Esophagus squamous epithelium (tissue), 5 donors: ENCODE data around the gene VEPH1. TPM values are rescaled to one million over a fixed set of nuclear protein-coding genes. Genes with fewer than 3 reads are reported as not detected.

Source experiments
- DNase-seq: peaks from one replicate; lab custom pipeline; 2025; lab: John Stamatoyannopoulos, UW
- H3K27ac ChIP-seq, 4 donors: fragments of 200-600 bp; sonication (generic); one replicate each; pipeline ENCODE4 v1.5.1; 2016 to 2019; ENCODE audit warnings: mild to moderate bottlenecking in 1 of 4
- H3K27me3 ChIP-seq, 4 donors: fragments of 200-600 bp; sonication (generic); 1 replicate in 3 of 4; 2 replicates in 1 of 4; pipeline versions ENCODE4 v1.5.1 to v1.6.0; 2017 to 2021; ENCODE audit warnings: antibody characterized with exemption in 1 of 4
- H3K36me3 ChIP-seq, 3 donors: fragments of 200-600 bp; sonication (generic); one replicate each; pipeline ENCODE4 v1.5.1; 2016 to 2019
- H3K4me1 ChIP-seq, 3 donors: fragments of 200-600 bp; sonication (generic); one replicate each; pipeline ENCODE4 v1.5.1; 2017 to 2019
- H3K4me3 ChIP-seq, 4 donors: fragments of 200-600 bp; sonication (generic); 1 replicate in 3 of 4; 2 replicates in 1 of 4; pipeline ENCODE4 v1.5.1; 2016 to 2019; ENCODE audit warnings: mild to moderate bottlenecking in 2 of 4, moderate library complexity in 1 of 4
- H3K9me3 ChIP-seq, 3 donors: fragments of 200-600 bp; sonication (generic); one replicate each; pipeline ENCODE4 v1.5.1; 2016 to 2019
- POLR2A ChIP-seq, 4 donors: fragments of 450-650 bp; IDR thresholded peaks; one replicate each; pipeline ENCODE4 v1.6.1; 2017; ENCODE audit warnings: antibody characterized with exemption in 4 of 4, mild to moderate bottlenecking in 4 of 4, moderate library complexity in 3 of 4
- WGBS, 2 donors: methylation state at CpG; one replicate each; pipeline ENCODE4 v1.1.5; 2018; 5-methylcytosine and 5-hydroxymethylcytosine counted together
- intact Hi-C: fragments of 100-400 bp; cut with DNase I; formaldehyde crosslinking; loops from one replicate; pipeline ENCODE4 v1.15.0; 2022
- total RNA-seq, 4 donors: library from RNA; depleted of rRNA; stranded (reverse); fragments of >200 nt; gene quantifications; one replicate each; pipeline ENCODE4 v1.1.0, GENCODE V29; 2016
- TF ChIP-seq, protein P1 (sequence below), 6 experiments: fragments of 450-650 bp in 4 of 6; fragments of 200-600 bp in 2 of 6; sonication (generic) in 2 of 6; IDR thresholded peaks; one replicate each; pipeline ENCODE4 v1.5.1; 2016 to 2019; ENCODE audit warnings: antibody characterized with exemption in 6 of 6, mild to moderate bottlenecking in 4 of 6, moderate library complexity in 4 of 6
- donor health status: DM: yes; HTN: yes; CAD: no.

VEPH1 gene
- total RNA-seq, 4 donors from 2014 or later: not detected

DNA sequence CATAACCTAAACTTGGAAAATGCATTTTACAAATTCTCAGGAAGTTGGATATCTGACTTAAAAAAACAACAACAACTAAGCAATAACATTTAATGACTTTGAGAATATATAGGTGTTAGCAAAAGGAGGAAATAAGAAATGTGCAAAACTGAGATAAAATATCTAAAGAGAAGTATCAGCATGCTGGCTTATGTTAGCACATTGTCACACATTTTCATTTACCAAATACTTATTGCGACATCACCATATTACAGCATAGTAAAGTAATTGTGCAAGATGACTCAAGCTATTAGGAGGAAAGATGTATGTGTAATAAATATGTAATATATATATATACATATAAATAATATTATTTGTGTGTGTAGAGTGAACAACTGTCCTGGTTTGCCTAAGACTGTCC is 57.4 kb downstream of the VEPH1 start:
- no peaks in the 10 kb centered on the region for H3K27me3 ChIP-seq
- DNase-seq: no peak
- H3K4me3 ChIP-seq: no peak overlapping the region
- WGBS, 2 donors: 78 to 81% methylated on average over 1 of the region's 1 CpG
- TF ChIP-seq, protein P1, sequence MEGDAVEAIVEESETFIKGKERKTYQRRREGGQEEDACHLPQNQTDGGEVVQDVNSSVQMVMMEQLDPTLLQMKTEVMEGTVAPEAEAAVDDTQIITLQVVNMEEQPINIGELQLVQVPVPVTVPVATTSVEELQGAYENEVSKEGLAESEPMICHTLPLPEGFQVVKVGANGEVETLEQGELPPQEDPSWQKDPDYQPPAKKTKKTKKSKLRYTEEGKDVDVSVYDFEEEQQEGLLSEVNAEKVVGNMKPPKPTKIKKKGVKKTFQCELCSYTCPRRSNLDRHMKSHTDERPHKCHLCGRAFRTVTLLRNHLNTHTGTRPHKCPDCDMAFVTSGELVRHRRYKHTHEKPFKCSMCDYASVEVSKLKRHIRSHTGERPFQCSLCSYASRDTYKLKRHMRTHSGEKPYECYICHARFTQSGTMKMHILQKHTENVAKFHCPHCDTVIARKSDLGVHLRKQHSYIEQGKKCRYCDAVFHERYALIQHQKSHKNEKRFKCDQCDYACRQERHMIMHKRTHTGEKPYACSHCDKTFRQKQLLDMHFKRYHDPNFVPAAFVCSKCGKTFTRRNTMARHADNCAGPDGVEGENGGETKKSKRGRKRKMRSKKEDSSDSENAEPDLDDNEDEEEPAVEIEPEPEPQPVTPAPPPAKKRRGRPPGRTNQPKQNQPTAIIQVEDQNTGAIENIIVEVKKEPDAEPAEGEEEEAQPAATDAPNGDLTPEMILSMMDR (IDR thresholded peaks at IDR 0.05): no peak
- H3K36me3 ChIP-seq: no peaks in the 10 kb centered on the region
- H3K4me1 ChIP-seq: no peaks in the 10 kb centered on the region
- H3K27ac ChIP-seq: no peak overlapping the region
- no peaks in the 10 kb centered on the region for H3K9me3 ChIP-seq
- intact Hi-C loops: no loop called here

DNA sequence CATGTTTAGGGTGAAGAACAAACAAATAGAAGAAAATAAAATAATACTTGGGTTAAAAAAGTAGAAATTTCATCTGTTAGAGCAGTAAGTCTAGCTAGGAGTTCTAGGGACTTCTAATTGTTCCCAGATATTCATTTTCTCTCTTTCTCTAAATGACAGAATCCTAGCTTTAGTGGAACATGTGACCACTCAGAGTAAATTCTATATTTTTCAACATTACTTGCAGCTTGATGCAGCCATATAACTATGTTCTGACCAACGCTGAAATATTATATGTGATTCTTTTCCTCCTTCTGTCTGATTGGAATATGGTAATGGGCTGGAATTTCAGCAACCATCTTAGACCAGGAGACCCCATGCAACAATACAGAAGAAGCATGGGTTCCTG is 58.4 kb downstream of the VEPH1 start:
- H3K27ac ChIP-seq: no peak overlapping the region
- H3K4me1 ChIP-seq: no peaks in the 10 kb centered on the region
- intact Hi-C loops: no loop called here
- H3K4me3 ChIP-seq: no peak overlapping the region
- no peaks in the 10 kb centered on the region for H3K9me3 ChIP-seq
- DNase-seq: no peak
- TF ChIP-seq, protein P1 (IDR thresholded peaks at IDR 0.05): no peak
- TF ChIP-seq POLR2A (IDR thresholded peaks at IDR 0.05): no peak
- H3K36me3 ChIP-seq: no peaks in the 10 kb centered on the region
- WGBS, 2 donors: 65 to 71% methylated on average over 1 of the region's 1 CpG
- peaks cover 0 to under 1% (median 0%) of the 10 kb centered on the region in 4 donors for H3K27me3 ChIP-seq

DNA sequence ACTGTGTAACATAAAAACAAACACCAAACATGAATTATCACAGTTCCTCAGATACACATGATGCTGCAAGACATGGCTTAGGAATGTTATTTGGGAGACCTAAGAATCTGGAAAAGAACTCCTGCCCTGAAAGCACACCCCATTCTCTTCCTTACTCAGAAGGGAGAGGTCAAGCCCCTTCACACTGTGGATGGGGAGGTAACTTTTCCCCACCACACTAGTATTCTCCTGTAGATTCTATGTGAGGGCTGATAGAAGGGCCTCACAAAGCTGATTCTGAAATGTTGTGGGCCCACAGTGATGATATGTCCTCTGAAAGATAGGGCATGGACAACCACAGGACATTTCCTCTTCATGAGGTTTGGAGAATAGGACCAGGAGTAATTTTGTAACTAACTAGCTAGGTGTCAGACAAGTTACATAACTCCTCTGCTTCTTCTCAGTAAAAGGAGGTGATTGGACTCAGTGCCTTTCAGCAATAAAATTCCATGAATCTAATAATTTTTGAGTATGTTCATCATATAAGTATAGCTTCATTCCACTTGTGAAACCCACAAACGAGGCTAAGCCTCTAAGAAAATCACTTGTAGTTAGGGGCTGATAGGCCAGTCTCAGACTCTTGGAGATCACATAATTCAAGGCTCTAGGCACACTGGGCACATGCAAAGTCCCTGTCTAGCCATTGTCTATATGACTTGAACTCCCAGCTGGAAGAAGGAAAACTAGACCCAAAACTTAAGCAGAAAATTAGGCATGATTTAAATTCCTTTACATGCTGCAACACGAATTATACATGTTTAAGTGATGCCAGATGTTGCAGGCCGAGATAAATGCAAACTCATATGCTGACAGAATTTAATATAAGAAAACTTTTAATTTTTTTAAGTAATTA is 59.1 kb downstream of the VEPH1 start:
- H3K27ac ChIP-seq: no peak overlapping the region
- intact Hi-C loops: no loop called here

DNA sequence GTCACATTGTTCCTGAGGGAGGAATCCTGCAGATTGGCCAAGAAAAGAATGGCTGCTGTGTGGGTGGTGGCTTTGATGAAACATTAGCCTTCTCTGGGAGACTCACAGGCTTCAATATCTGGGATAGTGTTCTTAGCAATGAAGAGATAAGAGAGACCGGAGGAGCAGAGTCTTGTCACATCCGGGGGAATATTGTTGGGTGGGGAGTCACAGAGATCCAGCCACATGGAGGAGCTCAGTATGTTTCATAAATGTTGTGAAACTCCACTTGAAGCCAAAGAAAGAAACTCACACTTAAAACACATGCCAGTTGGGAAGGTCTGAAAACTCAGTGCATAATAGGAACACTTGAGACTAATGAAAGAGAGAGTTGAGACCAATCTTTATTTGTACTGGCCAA is 60.5 kb downstream of the VEPH1 start:
- no peak for TF ChIP-seq POLR2A (IDR thresholded peaks at IDR 0.05)
- TF ChIP-seq, protein P1 (IDR thresholded peaks at IDR 0.05): no peak
- peaks cover 0 to 20% (median 0%) of the 10 kb centered on the region in 4 donors for H3K27me3 ChIP-seq
- peaks cover 0 to 12% (median 4%) of the 10 kb centered on the region in 3 donors for H3K4me1 ChIP-seq
- no peaks in the 10 kb centered on the region for H3K9me3 ChIP-seq
- peak overlapping the region in 1 of 4 donors; percentile 29 for H3K27ac ChIP-seq
- intact Hi-C loops: no loop called here
- no peak overlapping the region for H3K4me3 ChIP-seq
- no peak for DNase-seq
- no peaks in the 10 kb centered on the region for H3K36me3 ChIP-seq
- WGBS, 2 donors: 71% methylated on average over 2 of the region's 2 CpGs

More for the DNA sequence above, 59.1 kb downstream of the VEPH1 start:
- Histone ChIP-seq H3K27me3 (peaks cover 0 to 6% (median 0%) of the 10 kb centered on the region in 4 donors), H3K36me3 (no peaks in the 10 kb centered on the region), H3K9me3 (no peaks in the 10 kb centered on the region), H3K4me3 (no peak overlapping the region), H3K4me1 (no peaks in the 10 kb centered on the region)
- no peak for DNase-seq
- TF ChIP-seq, protein P1 (IDR thresholded peaks at IDR 0.05): no peak
- no peak for TF ChIP-seq POLR2A (IDR thresholded peaks at IDR 0.05)
- 33 to 37% methylated on average over 3 of the region's 3 CpGs for WGBS, 2 donors

DNA sequence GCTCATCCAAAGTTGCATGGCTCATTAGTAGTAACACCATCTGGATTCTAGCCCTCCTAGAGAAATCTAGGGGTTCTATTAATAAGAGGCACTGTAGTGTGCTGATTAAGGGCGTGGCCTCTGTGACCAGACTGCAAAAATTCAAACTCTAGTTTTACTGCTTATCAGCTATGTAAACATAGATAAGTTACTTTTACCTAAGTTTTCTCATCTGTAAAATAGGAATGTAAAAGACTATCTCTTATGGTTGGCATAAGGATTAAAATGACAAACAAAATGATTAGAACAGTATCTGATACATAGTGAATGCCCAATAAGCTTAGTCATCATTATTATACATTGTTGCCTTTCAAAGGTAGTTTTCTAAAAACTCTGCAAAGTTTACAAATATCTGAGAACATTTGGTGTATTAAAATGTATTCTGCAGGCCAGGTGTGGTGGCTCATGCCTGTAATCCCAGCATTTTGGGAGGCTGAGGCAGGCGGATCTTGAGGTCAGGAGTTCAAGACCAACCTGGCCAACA is 62.1 kb downstream of the VEPH1 start:
- peaks cover 0 to 34% (median 0%) of the 10 kb centered on the region in 4 donors for H3K27me3 ChIP-seq
- no peak for TF ChIP-seq POLR2A (IDR thresholded peaks at IDR 0.05)
- TF ChIP-seq, protein P1 (IDR thresholded peaks at IDR 0.05): no peak
- DNase-seq: no peak
- no peak overlapping the region for H3K4me3 ChIP-seq
- H3K4me1 ChIP-seq: peaks cover 0 to 26% (median 11%) of the 10 kb centered on the region in 3 donors
- WGBS, 2 donors: 76 to 83% methylated on average over 2 of the region's 2 CpGs
- H3K9me3 ChIP-seq: no peaks in the 10 kb centered on the region
- H3K36me3 ChIP-seq: no peaks in the 10 kb centered on the region
- H3K27ac ChIP-seq: no peak overlapping the region
- intact Hi-C loops: no loop called here
